NB4 (cell line): Measurements from ENCODE around the gene CHST6.

Experiments used
- MAX ChIP-seq: IDR thresholded peaks from 2 replicates; pipeline ENCODE4 v1.6.1; 2011; ENCODE audit warnings: low read depth, low read length
- MYC ChIP-seq: IDR thresholded peaks from 2 replicates; pipeline ENCODE4 v1.6.1; 2011; ENCODE audit warnings: low read depth, low read length
- TF ChIP-seq, protein P1 (sequence below): IDR thresholded peaks from one replicate; pipeline ENCODE4 v1.5.1; 2012; ENCODE audit warnings: low read depth, low read length

DNA sequence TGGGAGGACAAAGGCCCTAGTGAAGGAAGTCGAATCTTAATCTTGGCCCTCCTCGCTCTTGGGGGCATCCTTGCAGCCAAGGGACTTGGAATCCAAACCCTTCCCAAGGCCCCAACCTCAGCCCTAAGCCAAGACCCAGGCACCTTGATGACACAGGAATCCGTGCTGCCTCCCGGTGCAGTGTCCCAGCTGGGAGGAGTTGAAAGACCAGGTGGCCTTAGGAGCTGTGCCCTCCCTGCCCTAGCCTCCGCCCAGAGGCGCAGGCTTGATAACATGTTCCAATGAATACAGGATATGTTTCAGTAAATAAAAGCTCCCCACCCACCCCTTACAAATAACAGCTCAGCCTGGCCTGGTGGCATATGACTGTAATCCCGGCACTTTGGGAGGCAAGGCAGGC lies 40.7 kb upstream of the CHST6 start, which contains the start of gene CHST5:
- TF ChIP-seq, protein P1, sequence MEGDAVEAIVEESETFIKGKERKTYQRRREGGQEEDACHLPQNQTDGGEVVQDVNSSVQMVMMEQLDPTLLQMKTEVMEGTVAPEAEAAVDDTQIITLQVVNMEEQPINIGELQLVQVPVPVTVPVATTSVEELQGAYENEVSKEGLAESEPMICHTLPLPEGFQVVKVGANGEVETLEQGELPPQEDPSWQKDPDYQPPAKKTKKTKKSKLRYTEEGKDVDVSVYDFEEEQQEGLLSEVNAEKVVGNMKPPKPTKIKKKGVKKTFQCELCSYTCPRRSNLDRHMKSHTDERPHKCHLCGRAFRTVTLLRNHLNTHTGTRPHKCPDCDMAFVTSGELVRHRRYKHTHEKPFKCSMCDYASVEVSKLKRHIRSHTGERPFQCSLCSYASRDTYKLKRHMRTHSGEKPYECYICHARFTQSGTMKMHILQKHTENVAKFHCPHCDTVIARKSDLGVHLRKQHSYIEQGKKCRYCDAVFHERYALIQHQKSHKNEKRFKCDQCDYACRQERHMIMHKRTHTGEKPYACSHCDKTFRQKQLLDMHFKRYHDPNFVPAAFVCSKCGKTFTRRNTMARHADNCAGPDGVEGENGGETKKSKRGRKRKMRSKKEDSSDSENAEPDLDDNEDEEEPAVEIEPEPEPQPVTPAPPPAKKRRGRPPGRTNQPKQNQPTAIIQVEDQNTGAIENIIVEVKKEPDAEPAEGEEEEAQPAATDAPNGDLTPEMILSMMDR = no peak
- TF ChIP-seq MAX (no peak), MYC (no peak)
